GM19452 (cell line): ENCODE measurements around the gene NSUN4.
A peak's percentile ranks its signal among the peaks of the same experiment; 100 is the strongest.
"Not testable (repeated sequence)": the region's sequence is repeated elsewhere in the genome, so short reads cannot be mapped to it uniquely, and the experiment has no call there.

Experiments used
- ATAC-seq: cut with Tn5 transposase; IDR thresholded peaks from one replicate; pipeline ENCODE4 v1.9.1; 2021; ENCODE audit not compliant: unreplicated experiment

The NSUN4 gene

DNA sequence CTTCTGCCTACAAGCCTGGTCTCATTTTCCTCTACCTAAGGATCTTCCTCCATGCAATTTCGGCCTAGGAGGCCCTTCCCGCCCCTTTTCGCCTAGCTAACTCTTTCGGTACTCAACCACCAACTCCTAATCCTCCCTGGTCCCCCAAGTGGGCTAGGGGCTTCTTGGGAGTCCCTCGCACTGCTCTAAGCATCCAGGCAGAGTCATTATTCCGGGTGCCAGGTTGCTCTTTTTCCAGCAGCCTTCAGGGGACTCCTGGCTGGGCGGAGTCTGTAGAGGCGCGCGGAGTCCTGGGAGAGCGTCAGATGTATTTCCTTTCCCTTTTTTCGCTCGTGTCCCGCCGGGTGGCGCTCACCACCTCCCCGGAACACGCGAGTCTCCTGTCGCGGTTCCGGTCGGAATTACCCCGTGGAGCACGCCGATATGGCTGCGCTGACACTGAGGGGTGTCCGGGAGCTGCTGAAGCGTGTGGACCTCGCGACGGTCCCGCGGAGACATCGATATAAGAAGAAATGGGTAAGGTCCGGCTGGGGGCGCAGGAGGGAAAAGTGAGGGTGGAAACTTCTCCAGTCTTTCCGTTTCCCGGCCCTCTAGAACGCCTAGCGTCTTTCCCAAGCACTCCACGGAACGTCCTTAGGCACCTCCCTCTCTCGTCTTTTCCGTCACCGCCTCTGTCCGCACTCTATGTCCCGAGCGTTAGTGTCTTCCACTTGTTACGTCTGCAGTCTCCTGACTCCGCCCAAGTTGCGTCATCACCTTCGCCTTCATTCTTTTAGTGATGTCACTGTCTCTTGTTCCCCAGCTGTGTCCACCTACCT lies at the start of gene NSUN4:
Gene NSUN4 (plus strand): TSS at position 404 of the 818 bp plus-strand sequence. CDS start 20 bp downstream, at position 424.
- peak; percentile 75 for ATAC-seq

DNA sequence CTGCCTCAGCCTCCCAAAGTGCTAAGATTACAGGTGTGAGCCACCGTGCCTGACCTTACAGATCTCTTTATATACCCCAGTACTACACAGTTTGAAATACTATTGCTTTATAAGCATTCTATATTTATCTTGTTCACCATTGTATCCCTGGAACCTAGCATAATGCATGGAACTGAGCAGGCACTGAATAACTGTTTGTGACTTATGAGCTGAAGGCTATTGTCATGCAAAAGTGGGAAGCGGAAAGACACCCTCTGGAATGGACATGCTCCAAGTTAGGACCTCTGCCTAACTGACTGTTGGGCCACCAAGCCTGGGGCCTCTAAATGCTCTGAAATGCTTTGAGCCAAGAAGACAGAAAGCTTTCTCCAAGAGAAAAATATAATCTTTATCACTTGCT lies 45.3 kb upstream of the NSUN4 start:
- ATAC-seq: no peak

DNA sequence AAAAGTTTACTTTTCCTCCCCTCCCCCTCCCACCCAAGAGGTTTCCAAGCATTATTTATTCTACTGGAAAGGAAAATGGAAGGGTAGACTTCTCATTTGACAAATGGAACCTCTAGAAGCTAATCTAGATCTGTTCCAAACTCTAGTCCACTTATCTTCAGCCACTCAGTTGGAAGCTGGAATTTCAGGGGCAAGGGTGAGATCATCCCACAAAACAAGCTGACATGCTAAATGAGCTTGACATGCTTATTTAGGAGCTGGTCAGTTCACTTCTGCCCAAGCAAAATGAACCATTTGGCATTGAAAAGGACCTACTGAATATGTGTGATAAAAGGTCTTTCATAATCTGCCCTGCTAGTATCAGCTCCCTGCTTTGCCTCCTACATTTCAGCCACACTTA lies 42.2 kb upstream of the NSUN4 start:
- ATAC-seq: no peak

- ATAC-seq: no peak
Observed at GRCh38 chr1:46300673-46301405, 39.8 kb upstream of the NSUN4 start.

DNA sequence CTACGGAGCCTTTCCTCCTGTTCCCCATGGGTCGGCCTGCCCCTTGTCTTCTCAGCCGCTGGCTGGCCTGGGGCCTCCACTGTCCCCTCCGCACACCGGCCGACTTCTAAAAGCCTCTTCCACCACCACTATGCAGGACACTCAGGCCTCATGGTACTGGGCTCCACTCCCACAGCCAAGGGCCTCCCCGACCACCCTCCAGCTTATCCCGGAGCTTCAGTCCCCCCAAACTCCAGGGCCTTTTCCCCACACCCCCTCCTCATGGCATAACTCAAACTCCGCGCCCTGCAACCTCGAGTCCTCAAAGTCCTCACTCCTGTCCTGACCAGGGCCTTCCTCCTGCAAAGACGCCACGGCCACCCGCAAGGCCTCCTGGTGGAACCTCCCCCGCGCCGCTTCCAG lies 39.2 kb upstream of the NSUN4 start:
- no peak for ATAC-seq

- ATAC-seq: no peak
Observed at GRCh38 chr1:46301808-46302640, 38.6 kb upstream of the NSUN4 start.

DNA sequence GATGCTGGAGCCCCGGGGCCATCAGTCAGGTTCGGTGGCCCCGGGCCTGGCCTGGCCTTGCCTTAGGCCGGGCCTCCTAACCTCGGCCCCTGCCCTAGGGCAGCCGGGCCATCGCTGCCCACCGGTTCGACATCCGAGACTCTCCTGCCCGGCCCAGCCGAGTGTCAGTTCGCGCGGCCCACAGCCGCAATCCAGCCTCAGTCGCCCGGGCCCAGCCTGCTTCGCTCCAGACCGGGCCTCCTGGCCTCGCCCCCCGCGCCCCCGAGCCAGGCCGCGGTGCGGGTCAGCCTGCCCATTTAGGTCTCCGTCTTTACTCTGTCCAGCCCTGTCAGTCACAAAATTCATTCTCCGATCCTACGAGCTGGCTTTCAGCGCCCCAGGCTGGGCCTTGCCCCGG lies 38.0 kb upstream of the NSUN4 start:
- ATAC-seq: peak; percentile 18

- ATAC-seq: peak; percentile 81
Observed at GRCh38 chr1:46303038-46303871, 37.4 kb upstream of the NSUN4 start, which contains the start of the genes LRRC41 and UQCRH. TSS of gene LRRC41 (minus strand) at chr1:46303616. CDS start at chr1:46303322, 294 bp downstream. TSS of gene UQCRH (plus strand) at chr1:46303698. CDS start at chr1:46303767, 69 bp downstream.

DNA sequence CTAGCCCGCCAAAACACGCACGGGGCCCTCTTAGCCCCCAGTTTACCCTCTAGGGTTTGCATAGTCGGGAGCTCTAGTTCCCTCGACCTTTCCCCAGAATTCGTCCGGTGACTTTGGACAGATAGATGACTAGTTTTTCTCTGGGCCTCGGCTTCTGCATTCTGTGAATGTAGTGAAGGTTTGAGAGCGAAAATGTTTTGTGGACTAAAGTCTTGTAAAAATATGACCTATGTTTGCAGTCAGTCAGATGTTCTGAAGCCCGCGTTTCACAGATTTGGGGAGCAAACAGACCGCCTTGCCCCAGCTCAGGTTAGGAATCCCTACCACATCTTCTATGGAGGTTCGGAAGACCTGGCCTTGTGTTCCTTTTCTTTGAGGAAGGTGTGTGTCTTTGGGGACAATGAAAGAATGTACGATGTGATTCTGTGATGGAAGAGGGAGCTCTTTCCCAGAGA lies 36.7 kb upstream of the NSUN4 start:
- ATAC-seq: no peak

DNA sequence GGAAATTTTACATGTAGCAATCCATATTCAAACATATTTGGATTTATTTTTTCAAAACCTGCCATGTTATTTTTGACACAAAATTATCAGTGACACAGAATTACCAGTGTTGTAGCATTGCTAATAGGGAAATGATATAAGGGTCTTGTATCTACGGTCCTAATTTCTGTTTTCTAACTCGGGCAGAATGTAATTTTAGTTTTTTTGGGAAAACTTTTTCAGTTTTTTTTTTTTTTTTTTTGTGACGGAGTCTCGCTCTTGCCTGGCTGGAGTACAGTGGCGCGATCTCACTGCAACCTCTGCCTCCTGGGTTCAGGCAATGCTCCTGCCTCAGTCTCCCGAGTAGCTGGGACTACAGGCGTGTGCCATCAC lies 34.5 kb upstream of the NSUN4 start:
- ATAC-seq: no peak

DNA sequence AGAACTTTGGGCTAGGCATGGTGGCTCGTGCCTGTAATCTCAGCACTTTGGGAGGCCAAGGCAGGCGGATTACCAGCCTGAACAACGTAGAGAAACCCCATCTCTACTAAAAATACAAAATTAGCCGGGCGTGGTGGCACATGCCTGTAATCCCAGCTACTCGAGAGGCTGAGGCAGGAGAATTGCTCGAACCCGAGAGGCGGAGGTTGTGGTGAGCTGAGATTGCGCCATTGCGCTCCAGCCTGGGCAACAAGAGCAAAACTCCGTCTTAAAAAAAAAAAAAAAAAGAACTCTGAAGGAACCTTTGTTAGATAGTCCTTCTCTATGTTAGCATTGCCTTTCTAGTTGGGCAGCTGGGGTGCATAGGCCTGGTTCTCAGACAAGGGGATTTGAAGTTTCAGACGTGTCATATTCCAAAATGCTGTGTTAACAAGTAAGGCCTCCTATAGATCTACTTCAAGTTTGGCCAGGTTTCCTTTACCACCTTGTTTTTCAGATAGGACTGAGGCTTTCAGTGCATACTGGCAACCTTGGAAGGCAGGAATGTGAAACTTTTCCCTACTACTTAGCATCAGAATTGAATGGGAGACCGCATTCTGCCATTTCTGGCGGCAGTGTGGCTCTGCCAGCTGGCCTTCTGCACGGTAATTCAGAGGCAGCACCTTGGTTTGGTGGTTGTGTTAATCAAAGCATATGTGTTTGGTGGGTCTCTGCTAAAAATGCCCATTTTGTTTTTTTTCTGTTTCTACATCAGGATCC lies 31.0 kb upstream of the NSUN4 start:
- no peak for ATAC-seq

DNA sequence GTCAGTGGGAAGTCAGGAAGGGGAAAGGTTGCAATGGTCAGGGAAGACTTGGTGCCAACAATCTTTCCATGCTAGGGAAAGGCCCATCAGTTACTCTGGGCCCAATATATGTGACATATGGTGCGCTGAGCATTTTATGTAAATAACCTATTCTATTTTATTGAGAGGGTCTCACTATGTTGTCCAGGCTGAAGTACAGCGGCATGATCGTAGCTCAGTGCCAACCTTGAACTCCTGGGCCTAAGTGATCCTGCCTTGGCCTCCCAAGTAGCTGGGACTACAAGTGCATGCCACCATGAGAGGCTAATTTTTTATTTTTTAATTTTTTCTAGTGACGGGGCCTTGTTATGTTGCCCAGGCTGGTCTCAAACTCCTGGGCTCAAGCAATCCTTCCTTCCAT lies 30.3 kb upstream of the NSUN4 start:
- no peak for ATAC-seq

- no peak for ATAC-seq
Observed at GRCh38 chr1:46315669-46316403, 24.8 kb upstream of the NSUN4 start.

DNA sequence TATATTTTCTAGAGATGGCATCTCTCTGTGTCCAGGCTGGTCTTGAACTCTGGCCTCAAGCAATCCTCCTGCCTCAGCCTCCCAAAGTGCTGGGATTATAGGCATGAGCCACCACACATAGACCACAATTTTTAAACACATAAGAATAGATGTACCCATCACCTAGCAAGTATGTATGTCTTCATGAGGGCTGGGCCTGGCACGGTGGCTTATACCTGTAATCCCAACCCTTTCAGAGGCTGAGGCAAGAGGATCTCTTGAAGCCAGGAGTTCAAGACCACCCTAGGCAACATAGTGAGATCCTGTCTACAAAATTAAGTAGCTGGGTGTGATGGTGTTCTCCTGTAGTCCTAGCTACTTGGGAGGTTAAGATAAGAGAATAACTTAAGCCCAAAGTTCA lies 23.3 kb upstream of the NSUN4 start:
- no peak for ATAC-seq

DNA sequence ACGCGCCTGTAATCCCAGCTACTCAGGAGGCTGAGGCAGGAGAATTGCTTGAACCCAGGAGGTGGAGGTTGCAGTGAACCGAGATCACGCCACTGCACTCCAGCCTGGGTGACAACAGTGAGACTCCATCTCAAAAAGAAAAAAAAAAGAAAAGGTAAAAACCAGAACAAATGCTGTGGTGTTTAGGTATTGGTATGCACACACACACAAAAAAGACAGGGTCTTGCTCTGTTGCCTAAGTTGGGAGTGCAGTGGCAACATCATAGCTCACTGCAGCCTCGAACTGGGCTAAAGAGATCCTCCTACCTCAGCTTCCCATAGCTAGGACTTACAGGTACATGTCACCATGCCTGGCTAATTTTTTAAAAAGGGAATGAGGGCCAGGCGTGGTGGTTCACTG lies 21.3 kb upstream of the NSUN4 start:
- ATAC-seq: not testable (repeated sequence)

- not testable (repeated sequence) for ATAC-seq
Observed at GRCh38 chr1:46319960-46320914, 20.4 kb upstream of the NSUN4 start.

- not testable (repeated sequence) for ATAC-seq
Observed at GRCh38 chr1:46322191-46322590, 18.4 kb upstream of the NSUN4 start.
